Measurements from ENCODE around the gene WDFY3.
A peak's percentile ranks its signal among the peaks of the same experiment; 100 is the strongest.

The WDFY3 gene

GRCh38 chr4:84913176-84913575 lies 53.3 kb downstream of the WDFY3 start:
- DNase-seq (ENCODE audit: low read depth, low spot score) = no peak

GRCh38 chr4:84912741-84913140 lies 53.7 kb downstream of the WDFY3 start:
- H3K27ac ChIP-seq = no peak overlapping the region
- DNase-seq (ENCODE audit: low read depth, low spot score) = no peak

More at GRCh38 chr4:84913176-84913575, 53.3 kb downstream of the WDFY3 start:
- no peak overlapping the region for H3K27ac ChIP-seq

GRCh38 chr4:84908876-84909275 lies 57.6 kb downstream of the WDFY3 start:
- H3K27ac ChIP-seq = no peak overlapping the region
- no peak for DNase-seq (ENCODE audit: low read depth, low spot score)

GRCh38 chr4:84907145-84907544 lies 59.3 kb downstream of the WDFY3 start:
- no peak for DNase-seq (ENCODE audit: low read depth, low spot score)
- H3K27ac ChIP-seq = no peak overlapping the region

GRCh38 chr4:84905646-84906045 lies 60.8 kb downstream of the WDFY3 start:
- no peak overlapping the region for H3K27ac ChIP-seq
- no peak for DNase-seq (ENCODE audit: low read depth, low spot score)

- no peak for DNase-seq (ENCODE audit: low read depth, low spot score)
- H3K27ac ChIP-seq = no peak overlapping the region
Measured at GRCh38 chr4:84901740-84902281, 64.7 kb downstream of the WDFY3 start.

GRCh38 chr4:84901173-84901572 lies 65.3 kb downstream of the WDFY3 start:
- DNase-seq (ENCODE audit: low read depth, low spot score) = no peak
- no peak overlapping the region for H3K27ac ChIP-seq

- DNase-seq (ENCODE audit: low read depth, low spot score) = no peak
- H3K27ac ChIP-seq = no peak overlapping the region
Measured at GRCh38 chr4:84899616-84900015, 66.9 kb downstream of the WDFY3 start.

- no peak for DNase-seq (ENCODE audit: low read depth, low spot score)
Measured at GRCh38 chr4:84897516-84897915, 69.0 kb downstream of the WDFY3 start.

GRCh38 chr4:84895283-84895682 lies 71.2 kb downstream of the WDFY3 start:
- no peak overlapping the region for H3K27ac ChIP-seq
- DNase-seq (ENCODE audit: low read depth, low spot score) = no peak

More at GRCh38 chr4:84897516-84897915, 69.0 kb downstream of the WDFY3 start:
- H3K27ac ChIP-seq = no peak overlapping the region

- no peak overlapping the region for H3K27ac ChIP-seq
- no peak for DNase-seq (ENCODE audit: low read depth, low spot score)
Measured at GRCh38 chr4:84894621-84895020, 71.9 kb downstream of the WDFY3 start.

GRCh38 chr4:84892950-84893349 lies 73.5 kb downstream of the WDFY3 start:
- no peak for DNase-seq (ENCODE audit: low read depth, low spot score)

GRCh38 chr4:84887824-84888223 lies 78.7 kb downstream of the WDFY3 start:
- no peak for DNase-seq (ENCODE audit: low read depth, low spot score)
- H3K27ac ChIP-seq = no peak overlapping the region

More at GRCh38 chr4:84892950-84893349, 73.5 kb downstream of the WDFY3 start:
- H3K27ac ChIP-seq = no peak overlapping the region

- H3K27ac ChIP-seq = peak overlapping the region; percentile 16
- DNase-seq (ENCODE audit: low read depth, low spot score) = no peak
Measured at GRCh38 chr4:84879651-84880200, 86.8 kb downstream of the WDFY3 start.

GRCh38 chr4:84878546-84878945 lies 87.9 kb downstream of the WDFY3 start:
- no peak for DNase-seq (ENCODE audit: low read depth, low spot score)
- peak overlapping the region; percentile 45 for H3K27ac ChIP-seq

GRCh38 chr4:84878090-84878489 lies 88.4 kb downstream of the WDFY3 start:
- no peak for DNase-seq (ENCODE audit: low read depth, low spot score)

GRCh38 chr4:84877051-84877833 lies 89.2 kb downstream of the WDFY3 start:
- DNase-seq (ENCODE audit: low read depth, low spot score) = no peak
- H3K27ac ChIP-seq = peak overlapping the region; percentile 45

More at GRCh38 chr4:84878090-84878489, 88.4 kb downstream of the WDFY3 start:
- peak overlapping the region; percentile 45 for H3K27ac ChIP-seq

- no peak for DNase-seq (ENCODE audit: low read depth, low spot score)
- no peak overlapping the region for H3K27ac ChIP-seq
Measured at GRCh38 chr4:84875636-84876371, 90.7 kb downstream of the WDFY3 start.

GRCh38 chr4:84874619-84875018 lies 91.9 kb downstream of the WDFY3 start:
- DNase-seq (ENCODE audit: low read depth, low spot score) = no peak
- no peak overlapping the region for H3K27ac ChIP-seq

- peak overlapping the region; percentile 16 for H3K27ac ChIP-seq
- DNase-seq (ENCODE audit: low read depth, low spot score) = no peak
Measured at GRCh38 chr4:84870398-84871163, 95.9 kb downstream of the WDFY3 start.

Data from epithelial cell of prostate (primary cell).